Midbrain (tissue), 1 donor: ENCODE measurements around the gene ARAF.
A peak's percentile ranks its signal among the peaks of the same experiment; 100 is the strongest.
"Not testable (repeated sequence)": the region's sequence is repeated elsewhere in the genome, so short reads cannot be mapped to it uniquely, and the experiment has no call there.

ENCODE experiments used
- DNase-seq: peaks from one replicate; lab custom pipeline; 2025; lab: John Stamatoyannopoulos, UW

The ARAF gene

DNA sequence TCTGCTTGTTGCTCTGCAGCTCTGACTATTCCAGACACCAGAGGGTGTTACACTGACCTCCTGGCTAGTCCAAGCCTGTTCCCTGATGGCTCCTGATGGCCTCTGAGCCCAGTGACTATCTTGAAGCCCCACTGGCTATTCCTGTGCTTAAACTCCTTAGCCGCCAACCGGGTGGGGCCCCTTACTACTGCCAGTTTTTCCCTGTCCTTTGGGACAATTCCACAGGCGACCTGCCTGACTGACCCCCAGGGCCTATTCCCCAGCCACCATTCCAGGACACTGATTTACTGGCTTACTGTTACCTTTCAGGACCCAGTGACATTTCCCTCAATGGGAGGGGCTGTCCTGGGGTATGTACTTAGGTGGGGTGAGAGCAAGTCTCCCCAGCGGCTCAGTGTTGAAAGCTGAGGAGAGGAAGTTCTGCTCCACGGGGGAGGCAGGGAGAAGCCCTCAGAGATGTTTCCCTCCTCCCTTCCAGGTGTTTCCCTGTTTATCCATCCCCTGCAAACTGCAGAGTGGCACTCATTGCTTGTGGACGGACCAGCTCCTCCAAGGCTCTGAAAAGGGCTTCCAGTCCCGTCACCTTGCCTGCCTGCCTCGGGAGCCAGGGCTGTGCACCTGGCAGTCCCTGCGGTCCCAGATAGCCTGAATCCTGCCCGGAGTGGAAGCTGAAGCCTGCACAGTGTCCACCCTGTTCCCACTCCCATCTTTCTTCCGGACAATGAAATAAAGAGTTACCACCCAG is 25.2 kb downstream of the ARAF start:
- DNase-seq: no peak

DNA sequence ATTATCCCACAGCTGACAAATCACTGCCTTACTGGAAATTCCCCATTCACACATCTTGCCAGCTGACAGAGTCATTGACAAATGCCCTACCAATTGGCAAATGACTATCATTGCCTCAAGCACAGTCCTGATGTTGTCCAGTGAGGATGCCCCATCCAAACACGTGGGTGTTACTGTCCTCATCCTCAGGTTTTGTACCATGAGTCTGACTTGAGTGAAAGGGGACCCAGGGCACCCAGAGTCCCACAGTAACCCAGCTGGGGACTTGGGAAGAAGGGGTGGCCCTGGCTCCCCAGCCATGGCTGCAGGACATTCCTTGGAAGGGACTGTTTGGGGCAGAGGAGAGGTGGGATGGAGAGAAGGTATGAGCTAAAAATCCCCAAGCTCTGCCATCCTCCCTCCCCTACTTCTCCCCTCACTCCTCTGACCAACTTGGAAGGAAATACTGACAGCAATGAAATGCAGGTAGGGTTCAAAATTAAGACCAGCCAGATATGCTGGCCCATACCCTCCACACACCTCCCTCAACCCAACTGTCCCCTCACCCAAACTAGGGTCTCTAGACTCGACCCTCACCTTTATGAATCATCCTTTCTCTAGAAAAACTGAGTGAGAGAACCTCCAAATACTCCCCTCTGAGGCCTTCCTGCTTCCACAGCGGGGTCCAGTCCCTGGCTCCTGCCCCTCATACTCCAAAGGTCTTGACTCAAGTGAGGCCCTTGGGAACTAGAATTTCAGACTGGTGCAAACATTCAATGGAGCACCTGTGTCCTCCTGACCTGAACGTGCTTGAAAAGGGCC is 26.3 kb downstream of the ARAF start:
- no peak for DNase-seq

DNA sequence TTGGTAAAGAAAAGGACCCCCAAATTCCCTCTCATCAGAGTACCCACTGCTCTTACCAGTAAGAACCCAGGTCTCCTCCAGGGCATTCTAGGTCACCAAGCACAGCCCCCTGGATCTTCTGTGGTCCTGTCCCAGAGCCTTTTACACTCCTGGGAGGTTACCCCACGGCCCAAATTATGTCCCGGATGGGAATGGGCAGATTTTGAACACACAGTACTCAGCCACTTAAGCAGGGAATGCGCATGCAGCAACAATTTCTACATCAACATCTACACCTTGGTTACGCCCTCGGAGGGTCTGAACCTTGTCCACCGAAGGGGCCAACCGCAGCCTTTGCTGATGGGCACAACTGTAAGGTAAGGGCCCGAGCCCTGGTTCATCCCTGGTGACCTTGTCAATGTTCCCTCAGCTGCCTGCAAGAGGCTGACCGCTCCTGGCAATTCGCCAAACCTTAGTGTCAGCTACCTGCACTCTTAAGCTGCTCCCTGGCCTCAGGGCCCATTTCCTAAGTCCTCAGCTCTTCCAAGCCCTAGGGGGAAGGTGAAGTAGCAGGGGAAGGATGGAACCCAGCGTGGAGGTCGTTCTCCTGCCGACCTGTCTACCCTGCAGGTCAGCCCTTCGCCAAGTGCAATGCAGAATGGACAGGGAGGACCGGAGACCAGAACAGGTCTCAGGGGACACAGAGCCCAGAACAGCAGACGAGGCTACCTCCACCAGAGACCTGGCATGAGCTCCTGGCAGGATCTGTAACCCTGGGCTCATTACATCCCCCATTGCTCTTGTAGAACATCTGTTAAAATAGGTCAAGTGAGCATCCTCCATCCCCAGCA is 27.1 kb downstream of the ARAF start:
- DNase-seq: no peak

DNA sequence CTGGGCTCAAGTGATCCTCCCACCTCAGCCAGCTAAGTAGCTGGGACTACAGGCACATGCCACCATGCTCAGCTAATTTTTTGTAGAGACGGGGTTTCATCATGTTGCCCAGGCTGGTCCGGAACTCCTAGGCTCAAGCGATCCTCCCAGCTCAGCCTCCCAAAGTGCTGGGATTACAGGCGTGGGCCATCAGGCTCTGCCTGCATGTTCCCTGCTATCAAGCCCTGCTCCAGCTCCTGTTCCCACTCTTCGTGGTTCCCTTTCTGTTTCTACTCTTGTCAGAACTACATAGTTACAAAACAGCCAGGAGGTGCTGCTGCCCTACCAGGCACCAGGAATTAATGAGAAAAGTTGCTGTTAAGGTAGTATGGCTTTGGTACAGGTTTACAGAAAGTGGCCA is 30.0 kb downstream of the ARAF start:
- DNase-seq: no peak

DNA sequence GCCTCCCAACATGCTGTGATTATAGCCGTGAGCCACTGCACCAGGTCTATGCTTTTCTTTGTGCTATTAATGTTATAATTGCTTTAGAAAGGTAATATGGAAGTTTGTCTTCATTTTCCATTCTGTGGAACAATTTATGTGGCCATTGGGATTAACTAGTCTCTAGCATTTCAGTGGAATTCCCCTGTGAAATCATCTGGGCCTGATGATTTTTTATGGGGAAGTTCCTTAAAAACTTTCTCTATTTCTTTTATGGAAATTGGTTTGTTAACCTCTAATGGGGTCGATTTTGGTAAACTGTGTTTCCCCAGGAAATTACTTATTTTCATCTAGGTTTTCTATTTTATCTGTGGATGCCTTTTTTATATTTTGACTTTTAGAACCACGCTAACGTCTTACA is 32.5 kb downstream of the ARAF start:
- DNase-seq: no peak

DNA sequence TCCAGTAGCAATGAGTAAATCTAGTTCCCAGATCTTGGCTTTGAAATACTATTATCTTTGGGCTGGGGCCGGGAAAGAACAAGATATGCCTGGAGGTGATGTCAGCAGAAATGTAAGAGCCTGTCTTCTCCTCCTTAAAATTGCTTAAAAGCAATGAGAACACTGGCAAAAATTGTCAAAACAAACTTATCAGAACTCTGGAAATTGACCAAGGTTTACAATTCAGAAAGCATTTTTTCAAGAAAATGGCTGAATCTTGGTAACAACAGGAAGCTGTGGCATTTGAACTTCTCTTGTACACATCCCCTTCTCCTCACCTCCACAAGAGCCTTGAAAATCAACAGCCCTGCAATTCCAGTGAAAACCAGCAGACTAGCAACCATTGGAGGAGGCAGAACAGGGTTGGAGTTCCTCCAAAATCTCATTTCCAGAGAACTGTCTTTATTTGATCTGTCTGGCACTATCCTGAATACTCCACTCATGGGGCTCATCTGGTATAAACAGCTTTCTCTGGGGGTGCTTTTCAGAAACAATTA is 34.8 kb downstream of the ARAF start:
- DNase-seq: no peak

DNA sequence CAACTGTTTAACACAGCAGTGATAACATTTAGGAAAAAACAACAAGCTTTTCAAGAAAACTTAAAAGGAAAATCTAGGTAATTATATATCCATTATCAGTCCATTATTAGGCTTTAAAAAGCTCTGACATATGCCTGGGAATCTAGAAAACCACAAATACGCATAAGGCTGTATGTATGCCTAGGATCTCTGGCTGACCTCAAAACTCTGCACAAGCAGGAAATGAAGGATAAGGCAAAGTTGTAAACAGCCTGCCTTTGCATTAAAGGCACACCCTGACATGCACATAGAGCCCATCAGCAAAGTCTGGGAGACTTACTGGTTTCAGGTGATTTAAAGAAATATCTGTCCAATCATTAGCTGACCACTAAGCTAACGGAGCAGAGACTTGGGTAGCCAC is 35.3 kb downstream of the ARAF start:
- no peak for DNase-seq

DNA sequence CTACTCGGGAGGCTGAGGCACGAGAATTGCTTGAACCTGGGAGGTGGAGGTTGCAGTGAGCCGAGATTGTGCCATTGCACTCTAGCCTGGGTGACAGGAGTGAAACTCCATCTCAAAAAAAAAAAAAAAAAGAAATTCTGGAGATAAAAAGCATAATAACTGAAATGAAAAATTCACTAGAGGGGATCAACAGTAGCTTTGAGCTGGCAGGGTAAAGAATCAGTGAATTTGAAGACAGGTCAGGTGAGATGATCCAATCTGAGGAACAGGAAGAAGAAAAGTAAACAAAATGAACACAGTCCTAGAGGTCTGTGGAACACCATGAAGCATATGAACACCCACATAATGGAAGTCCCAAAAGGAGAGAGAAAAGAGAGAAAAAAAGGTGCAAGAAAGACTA is 36.2 kb downstream of the ARAF start:
- DNase-seq: no peak

DNA sequence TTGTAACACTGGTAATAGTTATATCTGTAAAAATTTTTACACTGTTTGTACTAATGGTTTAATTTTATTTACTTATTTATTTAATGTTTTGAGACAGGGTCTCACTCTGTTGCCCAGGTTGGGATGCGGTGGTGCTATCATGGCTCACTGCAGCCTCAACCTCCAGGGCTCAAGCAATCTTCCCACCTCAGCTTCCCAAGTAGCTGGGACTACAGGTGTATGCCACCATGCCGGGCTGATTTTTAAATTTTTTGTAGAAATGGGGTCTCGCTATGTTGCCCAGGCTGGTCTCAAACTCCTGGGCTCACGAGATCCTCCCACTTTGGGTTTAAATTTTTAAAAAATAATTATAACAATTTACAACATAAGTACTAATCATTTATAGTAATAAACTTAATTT is 42.1 kb downstream of the ARAF start:
- DNase-seq: not testable (repeated sequence)

DNA sequence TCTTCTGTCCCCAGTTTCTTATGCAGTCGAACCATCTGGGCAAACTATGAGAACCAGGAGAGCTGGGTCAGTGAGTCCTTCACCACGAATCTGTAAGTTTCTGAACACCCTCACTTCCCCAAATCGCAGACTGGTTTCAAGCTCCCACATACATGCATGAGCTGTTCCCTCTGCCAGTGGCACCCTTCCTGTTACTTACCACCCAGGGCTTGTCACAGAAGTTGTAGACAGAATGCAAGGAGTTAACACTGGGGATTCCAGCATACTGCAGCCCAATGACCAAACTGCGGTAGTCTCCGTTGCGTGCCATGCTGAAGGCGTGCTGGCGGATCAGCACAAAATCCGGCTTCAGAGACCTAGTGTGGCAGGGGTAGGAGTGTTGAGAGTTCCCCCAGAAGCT is 44.0 kb downstream of the ARAF start:
- DNase-seq: no peak

DNA sequence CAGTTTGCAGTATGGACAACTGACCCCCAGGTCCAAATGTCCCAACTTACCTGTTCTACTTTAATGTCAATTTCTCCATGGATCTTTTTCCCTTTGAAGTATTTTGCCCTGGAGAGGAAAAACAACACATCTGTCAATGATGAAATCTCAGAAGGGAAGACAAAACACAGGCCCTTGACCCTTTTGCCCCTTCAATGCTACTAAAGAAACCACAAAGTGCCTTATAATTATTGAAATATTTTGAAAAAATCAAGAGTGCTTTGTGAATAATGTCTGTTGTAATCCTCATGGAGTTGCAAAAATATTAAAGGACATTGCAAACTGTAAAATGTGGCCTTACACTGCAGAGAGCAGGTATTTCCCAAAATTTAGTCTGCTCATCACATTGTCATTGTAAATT is 46.1 kb downstream of the ARAF start:
- no peak for DNase-seq

DNA sequence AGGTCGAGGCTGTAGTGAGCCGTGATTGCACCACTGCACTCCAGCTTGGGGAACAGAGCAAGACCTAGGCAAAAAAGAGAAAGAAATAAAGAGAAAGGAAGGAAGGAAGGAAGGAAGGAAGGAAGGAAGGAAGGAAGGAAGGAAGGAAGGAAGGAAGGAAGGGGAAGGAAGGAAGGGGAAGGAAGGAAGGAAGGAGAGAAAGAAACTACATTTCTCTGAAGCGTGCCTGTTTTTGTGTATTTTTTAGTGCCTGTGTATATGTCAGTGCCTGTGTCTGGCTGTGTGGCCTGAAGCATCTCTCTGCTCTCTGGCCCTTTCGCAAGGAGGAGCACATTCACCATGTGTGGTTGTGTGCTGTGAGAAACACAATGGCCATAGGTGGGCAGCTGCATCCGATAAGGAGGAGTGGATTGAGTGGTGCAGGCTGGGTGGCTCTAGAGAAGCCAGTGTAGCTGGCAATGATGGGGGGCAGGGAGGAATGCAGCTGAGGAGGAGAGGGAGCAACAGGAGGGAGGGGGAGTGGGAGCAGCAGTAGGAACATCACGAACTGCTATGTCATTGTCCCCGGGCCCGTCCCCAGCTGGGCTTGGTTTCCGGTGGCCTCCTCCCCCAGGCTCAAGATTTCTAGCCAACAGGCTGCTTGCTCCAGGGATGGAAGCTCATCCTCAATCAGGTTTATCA is 47.3 kb downstream of the ARAF start:
- DNase-seq: no peak

DNA sequence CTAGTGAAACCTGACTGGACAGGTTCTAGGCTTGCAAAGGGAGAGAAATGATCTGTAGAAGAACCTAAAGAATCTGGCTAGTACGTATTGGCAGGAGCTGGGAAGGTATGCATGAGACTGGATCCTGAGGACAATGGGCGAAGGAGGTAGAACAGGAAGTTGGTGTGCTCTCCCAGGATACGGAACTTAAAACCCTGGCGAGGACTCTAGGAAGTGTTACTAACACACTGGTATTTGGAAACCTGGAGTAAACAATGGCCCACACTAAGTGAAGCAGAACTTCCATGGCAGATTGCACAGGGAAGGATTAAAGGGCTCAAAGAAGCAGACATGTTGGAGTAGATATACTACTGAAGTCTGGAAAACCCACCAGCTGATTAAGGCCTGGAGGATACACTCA is 49.5 kb downstream of the ARAF start:
- no peak for DNase-seq

DNA sequence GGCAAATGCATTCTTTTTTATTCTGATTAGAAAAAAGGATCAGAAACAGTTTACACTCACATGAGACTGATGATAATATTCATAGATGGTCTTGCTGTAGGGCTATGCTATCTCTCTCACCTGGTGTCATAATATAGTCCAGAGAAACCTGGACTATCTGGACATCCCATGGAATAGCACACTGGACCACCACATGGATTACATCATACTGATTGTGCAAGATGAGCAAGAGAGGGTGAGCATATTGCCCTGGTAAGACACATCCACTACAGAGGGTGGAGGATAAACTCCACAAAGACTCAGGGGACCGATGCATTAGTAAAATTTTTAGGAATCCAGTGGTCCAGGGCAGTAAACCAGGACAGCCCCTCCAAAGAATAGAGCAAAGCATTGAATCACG is 50.5 kb downstream of the ARAF start:
- DNase-seq: no peak

DNA sequence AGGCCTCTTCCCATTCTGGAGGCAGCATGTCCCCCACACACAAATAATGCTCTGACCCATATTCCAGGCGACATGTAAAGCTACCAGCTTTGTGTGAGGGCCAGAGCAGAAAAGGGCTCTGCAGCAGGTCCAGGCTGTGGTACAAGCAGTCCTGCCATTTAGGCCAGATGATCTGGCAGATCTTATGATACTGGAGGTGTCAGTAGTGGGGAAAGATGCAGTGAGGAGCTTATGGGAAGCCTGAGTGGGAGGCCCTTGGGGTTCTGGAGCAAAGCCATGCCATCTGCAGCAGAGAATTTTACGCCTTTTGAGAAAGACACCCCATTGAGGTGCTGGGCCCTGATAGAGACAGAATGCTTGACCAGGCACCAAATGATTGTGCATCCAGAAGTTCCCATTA is 50.9 kb downstream of the ARAF start:
- DNase-seq: no peak

DNA sequence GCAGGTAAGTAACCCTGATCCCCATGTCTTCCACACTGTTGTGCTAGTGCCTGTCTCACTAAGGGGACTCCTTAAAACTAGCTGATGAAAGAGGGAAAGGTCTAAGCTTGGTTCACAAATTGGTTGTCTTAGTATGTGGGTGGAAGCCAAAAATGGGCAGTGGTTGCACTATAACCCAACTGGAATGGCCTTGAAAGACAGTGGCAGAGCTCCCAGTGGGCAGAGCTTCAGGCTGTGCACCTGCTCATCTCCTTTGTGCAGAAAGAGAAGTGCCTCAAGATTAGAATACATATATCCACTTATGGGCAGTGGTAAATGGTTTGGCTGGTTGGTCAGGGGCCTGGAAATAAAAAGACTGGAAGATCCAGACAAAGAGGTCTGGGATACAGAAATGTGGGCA is 51.4 kb downstream of the ARAF start:
- DNase-seq: no peak

DNA sequence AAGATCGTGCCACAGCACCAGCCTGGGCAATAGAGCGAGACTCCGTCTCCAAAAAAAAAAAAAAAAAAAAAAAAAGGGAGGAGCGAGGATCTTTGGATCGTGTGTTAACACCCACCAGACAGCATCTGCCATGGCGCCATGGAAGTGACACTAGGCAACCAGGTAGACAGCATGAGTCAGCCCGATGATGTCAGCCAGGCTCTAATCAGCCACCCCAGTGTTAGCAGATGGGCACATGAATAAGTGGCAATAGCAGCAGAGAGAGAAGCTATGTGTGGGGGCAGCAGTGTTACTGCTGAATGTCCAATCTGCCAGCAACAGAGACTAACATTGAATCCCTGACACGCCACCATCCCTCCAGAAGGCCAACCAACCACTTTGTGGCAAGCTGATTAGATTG is 52.1 kb downstream of the ARAF start:
- DNase-seq: no peak

DNA sequence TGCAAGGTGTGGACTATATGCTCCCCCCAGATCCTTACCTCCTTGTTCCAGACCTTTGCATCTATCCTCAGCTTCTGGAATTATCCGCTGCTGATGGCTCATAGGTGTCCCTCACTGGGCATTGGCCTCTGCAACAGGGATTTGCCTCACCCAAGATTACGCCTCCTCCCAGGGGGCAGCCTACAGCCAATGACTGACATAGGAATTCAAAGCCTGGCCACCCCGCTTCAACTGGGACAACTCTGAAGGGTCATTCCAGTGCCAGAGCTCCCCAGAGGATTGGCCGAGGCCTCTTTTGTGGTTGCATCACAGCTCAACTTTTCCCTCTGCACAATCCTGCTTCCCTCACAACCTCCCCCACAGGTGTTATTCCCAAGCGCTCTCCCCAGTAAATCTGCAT is 53.6 kb downstream of the ARAF start:
- DNase-seq: no peak

DNA sequence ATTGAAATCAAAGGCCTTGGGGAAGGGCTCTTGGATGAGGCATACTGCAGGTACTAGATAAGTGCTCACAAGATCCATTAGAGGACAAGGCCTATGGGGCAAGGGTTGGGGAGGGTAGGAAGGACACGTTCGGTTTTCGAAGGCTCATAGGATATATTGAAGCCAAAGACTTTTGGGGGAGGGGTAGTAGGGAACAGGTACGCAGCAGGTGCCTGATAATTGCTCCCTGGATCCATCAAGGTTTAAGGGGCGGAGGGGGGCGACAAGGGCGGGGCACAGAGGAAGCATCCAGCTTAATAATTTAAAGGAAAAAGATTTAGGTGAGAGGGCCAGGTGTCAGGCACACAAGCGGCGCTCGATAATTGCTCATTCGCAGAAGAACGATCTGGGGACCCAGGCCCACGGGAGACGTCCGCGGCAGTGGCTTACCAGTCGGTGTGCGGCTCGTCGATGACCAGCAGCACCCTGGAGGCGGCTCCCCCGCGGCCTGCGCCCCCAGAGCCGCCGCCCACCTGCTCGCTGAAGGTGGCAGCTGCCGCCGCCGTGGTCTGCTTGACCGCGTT is 58.0 kb downstream of the ARAF start:
- no peak for DNase-seq

DNA sequence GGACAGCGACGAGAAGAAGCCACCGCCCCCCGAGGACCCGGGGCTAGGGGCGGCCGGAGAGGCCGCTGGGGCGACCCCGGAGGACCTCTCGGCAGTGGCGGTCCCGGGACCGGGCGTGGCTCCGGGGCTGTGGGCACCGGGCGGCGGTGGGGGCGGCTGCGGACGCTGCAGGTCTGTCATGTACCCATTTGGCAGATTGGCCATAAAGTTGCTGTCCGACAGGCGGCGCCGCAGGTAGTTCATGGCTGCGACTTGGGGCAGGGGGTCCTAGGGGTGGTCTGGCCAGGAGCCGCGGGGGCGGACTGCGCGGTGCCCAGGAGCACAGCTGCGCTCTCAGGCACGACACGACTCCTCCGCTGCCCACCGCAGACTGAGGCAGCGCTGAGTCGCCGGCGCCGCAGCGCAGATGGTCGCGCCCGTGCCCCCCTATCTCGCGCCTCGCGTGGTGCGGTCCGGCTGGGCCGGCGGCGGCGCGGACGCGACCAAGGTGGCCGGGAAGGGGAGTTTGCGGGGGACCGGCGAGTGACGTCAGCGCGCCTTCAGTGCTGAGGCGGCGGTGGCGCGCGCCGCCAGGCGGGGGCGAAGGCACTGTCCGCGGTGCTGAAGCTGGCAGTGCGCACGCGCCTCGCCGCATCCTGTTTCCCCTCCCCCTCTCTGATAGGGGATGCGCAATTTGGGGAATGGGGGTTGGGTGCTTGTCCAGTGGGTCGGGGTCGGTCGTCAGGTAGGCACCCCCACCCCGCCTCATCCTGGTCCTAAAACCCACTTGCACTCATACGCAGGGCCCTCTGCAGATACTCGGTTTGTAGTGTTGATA is 58.7 kb downstream of the ARAF start, which contains the start of gene SYN1:
Gene SYN1 (minus strand): TSS at position 372 of the 817 bp plus-strand sequence. CDS start 129 bp downstream, at position 243.
- peak; percentile 75 for DNase-seq

DNA sequence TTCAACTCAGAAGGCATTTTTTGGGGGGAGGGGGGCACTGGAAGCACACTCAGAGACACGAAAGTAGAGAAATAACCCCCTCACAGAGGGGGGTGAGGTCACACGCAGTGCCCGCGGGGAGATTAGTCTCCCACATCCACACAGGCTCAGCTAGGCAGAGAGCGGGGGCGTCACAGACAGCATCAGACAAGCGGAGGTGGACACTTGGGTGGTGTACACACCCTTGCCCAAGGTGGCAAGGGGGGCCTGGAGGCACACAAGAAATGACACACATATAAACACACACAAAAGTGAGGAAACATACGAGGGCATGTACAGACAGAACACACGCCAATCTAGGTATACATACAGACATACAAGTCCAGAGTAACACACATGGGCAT is 59.3 kb downstream of the ARAF start:
- no peak for DNase-seq
